Activated T-helper 1 cell treated with anti-CD3 and anti-CD28 coated beads, Interleukin-2, amount 50 U/mL, for 16 hours (primary cell): ENCODE measurements around the gene ZBTB38.

Experiments
- DNase-seq, 2 donors: peaks; one replicate each; pipeline ENCODE4 v3.0.0-alpha.2; 2020; ENCODE audit warnings: low read depth in 1 of 2, low spot score in 1 of 2

The ZBTB38 gene, protein sequence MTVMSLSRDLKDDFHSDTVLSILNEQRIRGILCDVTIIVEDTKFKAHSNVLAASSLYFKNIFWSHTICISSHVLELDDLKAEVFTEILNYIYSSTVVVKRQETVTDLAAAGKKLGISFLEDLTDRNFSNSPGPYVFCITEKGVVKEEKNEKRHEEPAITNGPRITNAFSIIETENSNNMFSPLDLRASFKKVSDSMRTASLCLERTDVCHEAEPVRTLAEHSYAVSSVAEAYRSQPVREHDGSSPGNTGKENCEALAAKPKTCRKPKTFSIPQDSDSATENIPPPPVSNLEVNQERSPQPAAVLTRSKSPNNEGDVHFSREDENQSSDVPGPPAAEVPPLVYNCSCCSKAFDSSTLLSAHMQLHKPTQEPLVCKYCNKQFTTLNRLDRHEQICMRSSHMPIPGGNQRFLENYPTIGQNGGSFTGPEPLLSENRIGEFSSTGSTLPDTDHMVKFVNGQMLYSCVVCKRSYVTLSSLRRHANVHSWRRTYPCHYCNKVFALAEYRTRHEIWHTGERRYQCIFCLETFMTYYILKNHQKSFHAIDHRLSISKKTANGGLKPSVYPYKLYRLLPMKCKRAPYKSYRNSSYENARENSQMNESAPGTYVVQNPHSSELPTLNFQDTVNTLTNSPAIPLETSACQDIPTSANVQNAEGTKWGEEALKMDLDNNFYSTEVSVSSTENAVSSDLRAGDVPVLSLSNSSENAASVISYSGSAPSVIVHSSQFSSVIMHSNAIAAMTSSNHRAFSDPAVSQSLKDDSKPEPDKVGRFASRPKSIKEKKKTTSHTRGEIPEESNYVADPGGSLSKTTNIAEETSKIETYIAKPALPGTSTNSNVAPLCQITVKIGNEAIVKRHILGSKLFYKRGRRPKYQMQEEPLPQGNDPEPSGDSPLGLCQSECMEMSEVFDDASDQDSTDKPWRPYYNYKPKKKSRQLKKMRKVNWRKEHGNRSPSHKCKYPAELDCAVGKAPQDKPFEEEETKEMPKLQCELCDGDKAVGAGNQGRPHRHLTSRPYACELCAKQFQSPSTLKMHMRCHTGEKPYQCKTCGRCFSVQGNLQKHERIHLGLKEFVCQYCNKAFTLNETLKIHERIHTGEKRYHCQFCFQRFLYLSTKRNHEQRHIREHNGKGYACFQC (N-terminal part only)

DNA sequence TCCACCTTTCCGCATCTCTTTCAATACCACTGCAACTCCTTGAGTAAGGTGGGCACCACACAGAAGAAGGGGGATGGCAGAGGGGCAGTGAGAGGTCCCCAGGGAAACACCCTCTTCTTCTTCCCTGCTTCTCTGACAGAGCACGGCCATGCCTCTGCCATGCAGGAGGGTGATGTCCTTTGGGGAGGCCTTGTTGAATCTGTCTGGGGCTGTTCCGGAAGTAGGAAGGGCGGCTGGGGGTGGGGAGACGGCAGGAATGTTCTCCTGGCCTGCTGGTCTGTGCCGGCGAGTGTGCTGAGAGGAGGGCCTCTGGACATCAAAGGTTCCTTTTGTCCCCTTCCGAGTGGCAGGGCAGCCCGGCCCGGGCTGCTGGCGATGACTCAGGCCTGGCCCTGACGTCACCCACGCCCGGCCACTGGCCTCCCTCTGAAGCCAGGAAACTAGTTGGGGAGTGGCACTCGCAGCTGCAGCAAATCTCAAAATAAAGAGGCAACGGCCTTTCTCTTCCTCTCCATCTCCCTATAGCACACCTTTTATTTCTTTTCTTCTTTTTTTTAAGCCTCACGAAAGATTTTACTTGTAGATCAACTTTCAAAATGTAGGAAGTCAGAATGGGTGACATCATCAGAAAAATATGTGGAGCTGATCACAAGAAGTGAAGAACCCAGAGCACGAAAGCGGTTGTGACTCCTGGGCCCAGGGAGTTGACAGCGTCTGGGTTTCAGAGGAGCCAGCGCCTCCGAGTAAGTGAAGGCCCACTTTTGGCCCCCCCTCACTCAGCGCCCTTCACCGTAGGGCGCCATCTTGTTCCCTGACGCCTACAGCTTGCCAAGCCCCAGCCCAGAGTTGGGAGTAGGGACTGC is at the start of gene ZBTB38:
TSS of gene ZBTB38 (plus strand) at position 443 of the 863 bp plus-strand sequence. CDS start 73,885 bp downstream, outside the sequence.
- no peak for DNase-seq

DNA sequence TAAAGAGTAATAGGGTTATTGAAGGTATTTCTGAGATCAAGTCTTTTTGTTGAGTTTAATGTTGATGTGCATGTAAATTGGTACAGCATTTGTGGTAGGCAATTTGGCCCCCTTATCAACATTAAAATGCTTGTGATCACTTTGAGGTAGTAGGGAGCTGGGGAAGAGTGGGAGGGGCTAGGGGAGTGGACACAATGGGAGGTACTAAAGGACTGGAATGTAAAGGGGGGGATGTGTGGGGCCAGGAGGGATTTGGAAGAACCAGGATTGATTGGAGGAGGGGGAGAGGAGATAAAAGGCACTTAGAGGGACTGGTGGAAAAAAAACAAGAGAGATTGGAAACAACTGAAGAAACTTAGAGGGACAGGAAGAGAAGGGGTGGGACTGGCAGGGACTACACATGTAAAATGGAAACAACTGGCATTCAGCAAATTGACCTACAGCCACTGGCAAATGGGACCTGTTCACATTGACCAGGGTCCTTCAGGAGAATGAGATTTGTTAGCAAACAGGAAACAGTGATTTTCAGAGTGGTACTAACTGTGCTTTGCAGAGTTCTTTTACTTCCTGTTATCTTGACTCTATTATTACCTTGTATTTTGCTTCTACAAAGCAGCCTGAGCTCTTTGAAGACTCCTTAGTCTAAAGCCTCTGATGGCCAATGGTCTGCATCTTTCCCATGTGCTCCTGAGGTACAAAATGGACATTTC is 47.8 kb upstream of the ZBTB38 start:
- DNase-seq = no peak

DNA sequence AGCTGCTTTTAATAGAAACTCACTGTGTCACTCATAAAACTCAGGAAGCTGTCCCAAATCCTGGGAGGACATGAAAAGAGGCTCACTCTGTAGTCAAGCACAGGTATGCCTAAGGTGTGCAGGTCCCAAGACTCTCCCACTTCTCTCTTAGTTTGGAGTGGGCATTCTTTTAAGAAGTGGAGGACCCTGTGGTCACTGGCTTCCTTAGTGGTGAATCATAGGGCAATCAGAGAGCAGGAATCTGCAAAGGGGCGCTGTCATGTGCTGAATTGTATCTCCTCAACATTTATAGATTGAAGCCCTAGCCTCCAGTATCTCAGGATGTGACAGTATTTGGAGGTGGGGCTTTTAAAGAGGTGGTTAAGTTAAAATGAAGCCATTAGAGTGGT is 47.2 kb upstream of the ZBTB38 start:
- no peak for DNase-seq

DNA sequence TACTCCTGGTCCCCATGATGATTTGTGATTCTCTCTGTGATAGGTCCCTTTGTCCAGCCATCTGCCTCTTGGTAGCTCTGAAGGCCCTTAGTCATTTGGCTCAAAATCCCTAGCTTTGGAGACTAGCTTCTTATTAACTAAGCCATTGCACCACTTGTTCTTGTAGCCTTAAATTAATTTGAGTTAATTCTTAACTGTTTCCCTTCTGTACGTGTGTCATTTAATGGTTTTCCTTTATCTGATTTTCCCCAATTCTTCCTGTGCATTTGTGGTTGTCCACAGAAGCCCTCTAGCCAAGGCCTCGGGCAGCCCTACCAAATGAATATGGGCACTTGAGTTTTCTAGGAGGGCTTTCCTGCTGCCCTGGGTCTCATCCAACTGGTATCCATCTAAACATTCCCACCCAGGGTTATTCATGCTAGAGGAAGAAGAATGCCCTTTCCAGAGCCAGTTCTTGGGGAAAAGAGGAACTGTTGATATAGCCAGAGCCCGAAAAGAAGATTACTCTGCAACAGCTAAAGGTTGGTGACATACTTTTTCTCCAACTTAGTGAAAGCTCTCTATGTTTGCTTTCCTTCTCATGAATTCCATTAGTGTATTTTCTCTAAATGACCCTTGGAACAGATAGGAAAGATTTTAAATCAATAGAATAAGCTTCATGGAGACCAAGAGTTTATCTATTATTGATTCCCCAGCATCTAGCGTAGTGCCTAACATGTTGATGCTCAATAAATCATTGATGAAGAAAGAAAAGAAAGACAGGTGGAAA is 44.2 kb upstream of the ZBTB38 start:
- no peak for DNase-seq

DNA sequence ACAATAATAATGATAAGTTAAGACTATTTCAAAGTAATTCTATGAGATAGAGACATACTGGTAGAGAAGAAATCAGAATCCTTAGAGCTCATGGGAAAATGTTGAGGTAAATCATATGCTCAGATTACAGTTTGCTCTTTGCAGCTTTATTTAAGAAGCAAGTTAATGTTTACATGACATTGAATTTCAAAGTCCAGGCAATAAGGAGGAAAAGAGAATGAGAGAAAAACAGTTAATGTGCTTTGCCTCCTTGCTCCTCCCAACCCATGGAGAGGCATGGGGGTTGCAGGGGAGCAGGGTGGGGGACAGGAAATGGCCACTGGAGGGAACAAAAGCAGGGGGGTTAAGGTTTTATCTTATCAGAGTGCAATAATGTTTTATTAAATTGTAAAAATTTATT is 42.2 kb upstream of the ZBTB38 start:
- no peak for DNase-seq

DNA sequence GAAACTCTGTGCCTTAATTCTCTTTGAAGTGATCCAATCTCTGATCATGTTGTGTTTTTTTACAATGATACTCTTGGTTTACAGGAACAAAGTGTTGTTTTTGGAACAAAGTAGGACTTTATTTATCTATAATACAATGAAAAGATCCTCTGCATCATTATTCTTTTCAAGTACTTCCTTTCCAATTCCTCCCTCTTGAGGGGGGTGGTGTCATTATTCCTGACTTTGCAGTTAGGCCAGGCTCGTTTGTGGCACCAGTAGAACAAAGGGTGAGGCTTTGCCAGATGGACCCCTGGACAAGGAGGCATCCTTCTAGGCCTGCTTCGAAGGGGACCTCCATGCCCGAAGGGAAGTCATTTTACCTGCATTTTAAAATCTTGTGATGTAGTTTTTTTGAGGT is 41.7 kb upstream of the ZBTB38 start:
- no peak for DNase-seq

DNA sequence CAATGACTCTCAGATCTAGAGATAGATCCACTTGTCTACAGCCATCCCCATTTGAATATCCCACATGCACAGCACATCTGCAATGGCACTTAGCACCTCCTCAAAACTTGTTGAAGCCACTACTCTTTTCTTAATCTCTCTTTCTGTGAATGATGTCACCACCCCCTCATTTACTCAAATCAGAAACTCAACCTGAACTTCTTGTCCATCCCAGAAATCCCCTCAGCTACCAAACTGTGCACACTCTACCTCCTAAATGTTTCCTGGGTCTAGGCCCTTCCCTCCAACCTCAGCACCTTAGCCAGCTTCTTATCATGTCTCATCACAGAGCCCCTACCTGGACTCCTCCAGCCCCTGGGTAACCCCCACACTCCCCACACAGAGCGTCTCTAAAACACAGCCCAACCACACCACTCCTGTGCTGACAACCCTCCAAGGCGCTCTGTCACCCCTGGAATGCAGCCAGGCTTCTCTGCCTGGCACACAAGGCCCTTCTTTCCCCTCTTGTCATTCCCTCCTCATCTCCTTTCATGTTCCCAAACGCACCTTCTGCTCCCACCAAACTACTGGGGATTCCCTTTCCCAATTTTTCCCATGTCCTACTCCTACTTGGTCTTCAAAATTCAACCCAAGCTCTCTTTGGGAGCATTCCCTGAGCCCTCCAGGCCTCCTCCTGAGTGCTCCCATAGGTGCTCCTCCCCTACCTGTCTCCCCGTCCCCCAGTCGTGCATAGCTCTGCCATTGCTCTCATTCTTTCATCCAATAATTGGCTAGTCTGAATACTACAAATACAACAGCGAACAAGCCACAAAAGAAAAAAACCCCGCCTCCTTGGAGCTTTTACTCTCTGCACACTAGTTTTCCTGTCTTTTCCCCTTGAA is 39.8 kb upstream of the ZBTB38 start:
- no peak for DNase-seq

DNA sequence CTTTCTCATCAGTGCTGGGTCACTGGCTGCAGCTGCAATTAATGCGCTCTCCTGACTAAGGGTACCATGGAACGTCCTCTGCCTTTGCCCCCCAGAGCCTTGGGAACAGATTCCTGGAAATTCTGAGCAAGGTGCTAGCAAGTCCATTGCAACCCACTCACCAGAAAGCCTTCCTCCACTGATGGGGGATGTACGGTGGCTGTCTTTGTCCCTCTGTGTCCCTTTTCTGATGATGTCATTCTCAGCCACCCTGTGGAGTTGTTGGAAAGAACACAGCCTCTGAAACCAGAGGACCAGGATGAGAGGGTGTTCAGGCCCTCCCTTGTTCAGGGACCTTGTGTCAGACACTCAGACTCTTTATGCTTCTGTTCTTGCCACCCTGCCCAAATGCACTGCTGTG is 38.1 kb upstream of the ZBTB38 start:
- DNase-seq = no peak

DNA sequence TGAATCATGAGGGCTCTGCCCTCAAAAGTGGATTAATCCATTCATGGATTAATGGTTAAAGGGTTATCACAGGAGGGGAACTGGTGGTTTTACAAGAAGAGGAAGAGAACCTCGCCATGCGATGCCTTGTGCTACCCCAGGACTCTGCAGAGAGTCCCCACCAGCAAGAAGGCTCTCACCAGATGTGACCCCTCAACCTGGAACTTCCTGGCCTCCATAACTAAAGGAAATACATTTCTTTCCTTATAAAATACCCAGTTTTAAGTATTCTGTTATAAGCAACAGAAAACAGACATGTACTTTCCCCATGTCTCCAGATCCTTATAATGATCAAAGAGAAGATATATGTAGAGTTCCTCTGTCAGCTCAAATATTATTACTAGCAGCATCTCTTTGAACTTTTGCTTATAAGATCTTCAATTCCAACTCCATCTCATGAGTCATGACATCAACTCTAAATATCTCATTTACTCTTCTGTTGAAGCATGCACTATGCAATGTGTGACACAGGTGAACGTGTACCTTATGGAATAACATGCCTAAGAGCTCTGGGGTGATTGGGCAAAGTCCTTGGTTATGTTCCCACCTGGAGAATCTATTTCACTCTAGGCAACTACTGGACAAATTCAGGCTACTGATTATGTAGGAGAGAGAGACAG is 37.5 kb upstream of the ZBTB38 start:
- no peak for DNase-seq

DNA sequence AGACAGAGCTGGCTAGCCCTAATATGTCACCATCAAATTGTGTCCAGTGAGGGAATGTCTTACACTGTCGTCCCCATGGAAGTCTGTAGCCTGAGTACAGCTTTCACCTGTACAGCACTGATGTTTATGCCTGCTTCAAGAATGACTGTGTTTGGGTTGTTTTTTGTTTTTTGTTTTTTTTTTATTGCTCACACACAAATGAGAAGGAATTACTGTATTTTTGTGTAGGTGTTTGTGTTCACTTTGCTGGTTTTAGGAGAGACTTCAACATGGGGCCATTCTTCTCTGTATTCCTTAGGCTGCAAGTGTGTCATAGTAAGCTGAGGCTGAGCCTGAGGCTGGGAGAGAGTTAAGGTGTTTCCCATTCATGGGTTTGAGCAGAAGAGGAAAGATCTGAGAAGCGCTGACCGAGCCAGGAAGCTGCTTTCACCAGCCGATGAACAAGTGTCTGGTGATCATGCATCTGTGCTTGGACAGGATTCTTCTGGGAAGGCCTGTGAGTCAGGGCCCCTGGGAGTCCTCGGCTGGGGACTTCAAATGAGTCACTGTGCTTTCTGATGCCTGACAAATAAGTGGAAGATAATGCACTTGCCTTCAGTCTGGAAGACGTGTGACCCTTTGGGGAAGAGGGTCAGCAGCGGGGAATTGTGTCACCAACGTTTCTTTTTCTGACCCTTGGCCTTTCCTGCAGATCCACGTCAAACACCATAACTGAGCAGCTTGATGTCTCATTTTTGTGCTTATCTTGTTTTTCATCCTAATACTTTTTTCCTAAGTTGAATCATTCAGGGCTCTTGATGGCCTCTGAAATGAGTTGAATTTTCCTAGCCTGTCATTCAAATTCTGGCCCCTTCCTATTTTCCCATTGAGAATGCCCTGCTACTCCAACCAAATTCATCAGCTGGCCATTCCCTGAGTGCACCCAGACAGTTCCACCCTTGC is 36.7 kb upstream of the ZBTB38 start:
- no peak for DNase-seq

DNA sequence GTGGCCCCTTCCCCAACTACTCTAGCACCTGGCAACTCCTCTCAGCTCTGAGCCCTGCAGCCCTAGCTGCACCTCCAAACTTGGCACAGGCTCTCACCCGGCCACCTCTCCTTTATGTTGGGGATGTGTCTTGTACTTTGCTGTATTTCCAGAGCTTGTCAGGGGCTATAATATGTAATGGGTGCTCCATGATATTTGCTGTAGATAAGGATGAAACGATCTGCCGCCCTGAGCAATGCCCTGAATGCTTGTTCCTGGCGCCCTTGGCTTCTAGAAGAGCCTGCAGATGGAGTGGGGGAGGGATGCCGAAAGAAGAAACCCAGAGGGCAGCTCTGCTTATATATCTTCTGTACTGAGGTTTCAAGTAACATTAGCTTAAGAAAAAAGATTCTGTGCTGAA is 35.9 kb upstream of the ZBTB38 start:
- DNase-seq = no peak

DNA sequence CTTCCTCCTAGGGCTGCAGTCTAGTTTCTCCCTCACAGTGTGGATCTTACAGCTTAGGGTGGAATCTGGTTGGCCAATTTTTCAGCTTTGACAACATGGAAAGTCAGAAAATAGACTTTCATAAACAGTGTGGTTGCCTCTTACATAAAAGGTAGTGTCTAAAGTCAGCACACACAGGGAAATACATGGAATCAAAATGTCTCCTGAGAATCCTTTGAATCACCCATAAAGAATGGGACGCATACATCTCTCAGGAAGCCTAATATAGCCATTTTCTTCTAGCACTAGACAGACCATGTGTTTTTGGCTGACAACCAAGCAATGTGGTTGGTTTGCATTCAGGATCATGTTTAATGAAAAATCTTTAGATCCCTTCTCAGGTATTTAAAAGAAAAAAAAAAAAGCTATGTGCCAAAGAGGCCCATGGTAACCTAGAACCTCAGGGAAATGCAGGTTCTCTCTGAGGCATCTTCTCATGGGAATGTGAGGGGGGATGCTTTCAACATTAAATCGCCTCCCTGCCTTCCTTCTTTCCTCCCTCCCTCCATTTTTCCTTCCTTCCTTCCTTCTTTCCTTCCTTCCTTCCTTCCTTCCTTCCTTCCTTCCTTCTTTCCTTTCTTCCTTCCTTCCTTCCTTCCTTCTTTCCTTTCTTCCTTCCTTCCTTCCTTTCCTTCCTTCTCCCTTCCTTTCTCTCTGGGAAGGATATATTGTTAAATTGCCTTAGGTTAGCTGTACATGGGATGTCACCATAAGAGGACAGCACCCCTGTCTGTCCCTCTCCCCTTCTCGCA is 34.3 kb upstream of the ZBTB38 start:
- DNase-seq = no peak

DNA sequence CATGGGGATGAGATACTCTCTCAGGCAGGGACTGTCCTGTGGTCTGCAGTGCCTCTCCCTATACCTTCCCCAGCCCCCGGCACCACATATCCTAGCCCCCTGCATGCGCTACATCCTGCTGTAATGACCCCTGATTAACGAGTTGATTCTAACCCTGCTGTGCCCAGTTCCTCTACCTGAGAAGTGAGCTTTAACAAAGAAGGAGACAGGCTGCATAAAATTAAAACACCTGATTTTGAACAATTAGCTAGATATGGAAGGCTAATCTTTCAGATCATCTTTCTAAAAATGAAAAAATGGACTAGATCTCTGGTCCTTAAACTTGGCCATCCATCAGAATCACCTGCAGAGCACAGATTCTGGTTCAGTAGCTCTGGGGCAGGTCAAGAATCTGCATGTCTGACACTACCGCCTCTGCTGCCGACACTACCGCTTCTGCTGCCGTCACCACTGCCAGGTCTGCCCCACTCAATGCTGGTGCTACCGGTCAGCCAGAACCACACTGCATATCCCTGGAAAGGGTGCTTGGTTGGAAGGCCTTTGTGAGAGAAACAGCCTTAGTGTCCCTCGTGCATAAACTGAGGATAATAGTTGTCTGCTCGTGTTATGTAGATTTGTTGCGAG is 33.6 kb upstream of the ZBTB38 start:
- no peak for DNase-seq

DNA sequence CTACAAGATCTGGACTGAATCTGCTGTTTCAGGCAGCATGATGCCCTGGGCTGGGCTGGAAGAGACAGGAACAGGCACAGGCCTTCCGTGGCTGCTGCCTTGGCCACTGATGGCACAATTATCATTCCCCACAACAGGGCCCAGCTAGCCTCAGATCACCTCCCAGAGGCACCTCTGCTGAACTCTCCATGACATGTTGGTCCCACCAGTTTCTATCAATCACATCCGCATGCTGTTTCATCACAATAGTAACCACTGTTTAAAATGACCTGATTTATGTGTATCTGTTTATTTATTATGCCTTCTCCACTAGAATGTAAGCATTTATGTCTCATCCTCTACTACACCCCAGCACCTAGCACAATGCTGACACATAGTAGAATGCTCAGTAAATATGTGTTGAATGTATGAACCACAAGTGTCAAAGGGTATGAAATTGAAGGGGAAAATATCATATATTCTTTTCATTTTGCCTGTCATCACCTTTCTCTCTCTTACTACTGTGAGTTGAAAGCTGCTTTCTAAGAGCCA is 32.7 kb upstream of the ZBTB38 start:
- no peak for DNase-seq
